Neural crest cell (in vitro differentiated cells): ENCODE measurements around the gene DIAPH2. TPM values are rescaled to one million over a fixed set of nuclear protein-coding genes. Genes with fewer than 3 reads are reported as not detected.

Experiments used
- DNase-seq: peaks from one replicate; pipeline ENCODE4 v3.0.0; 2021; ENCODE audit warnings: low read depth, mixed read lengths, low spot score
- H3K27ac Mint-ChIP-seq: one replicate; pipeline ENCODE4 v1.8.0; 2021; ENCODE audit warnings: mild to moderate bottlenecking, mixed read lengths; ENCODE audit not compliant: unreplicated experiment
- H3K27me3 Mint-ChIP-seq: 2 replicates; pipeline ENCODE4 v1.8.0; 2021; ENCODE audit warnings: low read depth, mild to moderate bottlenecking, mixed read lengths
- H3K36me3 Mint-ChIP-seq: 2 replicates; pipeline ENCODE4 v1.8.0; 2021; ENCODE audit warnings: low read depth, mild to moderate bottlenecking, mixed read lengths
- H3K4me1 Mint-ChIP-seq: 2 replicates; pipeline ENCODE4 v1.8.0; 2021; ENCODE audit warnings: mixed read lengths
- H3K4me3 Mint-ChIP-seq: one replicate; pipeline ENCODE4 v1.8.0; 2021; ENCODE audit warnings: mild to moderate bottlenecking, mixed read lengths
- H3K9me3 Mint-ChIP-seq: 2 replicates; pipeline ENCODE4 v1.8.0; 2021; ENCODE audit warnings: mixed read lengths
- CTCF ChIP-seq: fragments of 200-600 bp; sonication (generic); conservative IDR thresholded peaks from 2 replicates; pipeline ENCODE4 v1.5.0; 2021; ENCODE audit warnings: antibody characterized with exemption, mild to moderate bottlenecking
- total RNA-seq: library from RNA; stranded (reverse); gene quantifications from 2 replicates; pipeline ENCODE4 v1.2.1, GENCODE V29; 2021

Gene DIAPH2
- total RNA-seq, 1 donor from 2014 or later: 8.4 TPM

- TF ChIP-seq CTCF: no peak
- Mint-ChIP-seq H3K27ac (no peak overlapping the region), H3K27me3 (no peaks in the 10 kb centered on the region), H3K4me1 (no peaks in the 10 kb centered on the region), H3K4me3 (no peak overlapping the region), H3K9me3 (peaks cover 17% of the 10 kb centered on the region), H3K36me3 (peaks cover 14% of the 10 kb centered on the region)
- DNase-seq: no peak
Measured at GRCh38 chrX:97416461-97416860, 731.8 kb downstream of the DIAPH2 start.

GRCh38 chrX:97429101-97429500 lies 744.5 kb downstream of the DIAPH2 start:
- Mint-ChIP-seq H3K9me3 (peaks cover 2% of the 10 kb centered on the region), H3K4me3 (no peak overlapping the region), H3K36me3 (no peaks in the 10 kb centered on the region), H3K27ac (no peak overlapping the region), H3K27me3 (no peaks in the 10 kb centered on the region), H3K4me1 (no peaks in the 10 kb centered on the region)
- DNase-seq: no peak
- no peak for TF ChIP-seq CTCF

- no peak for TF ChIP-seq CTCF
- peak overlapping the region; percentile 21 for H3K27ac Mint-ChIP-seq
Measured at GRCh38 chrX:97431281-97431680, 746.6 kb downstream of the DIAPH2 start.

GRCh38 chrX:97446298-97446882 lies 761.7 kb downstream of the DIAPH2 start:
- Mint-ChIP-seq H3K9me3 (no peaks in the 10 kb centered on the region), H3K4me1 (peaks cover 69% of the 10 kb centered on the region), H3K36me3 (no peaks in the 10 kb centered on the region), H3K27ac (no peak overlapping the region), H3K4me3 (no peak overlapping the region), H3K27me3 (no peaks in the 10 kb centered on the region)
- DNase-seq: no peak
- peak; percentile 63 for TF ChIP-seq CTCF

More at GRCh38 chrX:97431281-97431680, 746.6 kb downstream of the DIAPH2 start:
- H3K9me3 Mint-ChIP-seq: no peaks in the 10 kb centered on the region
- H3K27me3 Mint-ChIP-seq: no peaks in the 10 kb centered on the region
- DNase-seq: no peak
- no peaks in the 10 kb centered on the region for H3K4me1 Mint-ChIP-seq
- no peak overlapping the region for H3K4me3 Mint-ChIP-seq
- H3K36me3 Mint-ChIP-seq: no peaks in the 10 kb centered on the region

- no peak for TF ChIP-seq CTCF
- H3K4me1 Mint-ChIP-seq: peaks cover 69% of the 10 kb centered on the region
- H3K27ac Mint-ChIP-seq: no peak overlapping the region
- DNase-seq: no peak
- H3K9me3 Mint-ChIP-seq: no peaks in the 10 kb centered on the region
- H3K4me3 Mint-ChIP-seq: peak overlapping the region; percentile 67
- no peaks in the 10 kb centered on the region for H3K36me3 Mint-ChIP-seq
- H3K27me3 Mint-ChIP-seq: no peaks in the 10 kb centered on the region
Measured at GRCh38 chrX:97447306-97447705, 762.7 kb downstream of the DIAPH2 start.
